Epithelial cell of esophagus (primary cell): ENCODE measurements around the gene ARCN1.
A peak's percentile ranks its signal among the peaks of the same experiment; 100 is the strongest.

ENCODE experiments used
- DNase-seq: peaks from one replicate; pipeline ENCODE4 v3.0.0; 2010; ENCODE audit warnings: low read depth
- H3K4me3 ChIP-seq: 2 replicates; pipeline ENCODE4 v1.5.1; 2011; ENCODE audit warnings: mild to moderate bottlenecking, low read length, control low read depth
- CTCF ChIP-seq: IDR thresholded peaks from 2 replicates; pipeline ENCODE4 v1.5.1; 2011; ENCODE audit warnings: low read depth, mild to moderate bottlenecking, low read length, control low read depth, inconsistent platforms; ENCODE audit not compliant: insufficient read depth; ENCODE audit errors: missing control alignments

Gene ARCN1

DNA sequence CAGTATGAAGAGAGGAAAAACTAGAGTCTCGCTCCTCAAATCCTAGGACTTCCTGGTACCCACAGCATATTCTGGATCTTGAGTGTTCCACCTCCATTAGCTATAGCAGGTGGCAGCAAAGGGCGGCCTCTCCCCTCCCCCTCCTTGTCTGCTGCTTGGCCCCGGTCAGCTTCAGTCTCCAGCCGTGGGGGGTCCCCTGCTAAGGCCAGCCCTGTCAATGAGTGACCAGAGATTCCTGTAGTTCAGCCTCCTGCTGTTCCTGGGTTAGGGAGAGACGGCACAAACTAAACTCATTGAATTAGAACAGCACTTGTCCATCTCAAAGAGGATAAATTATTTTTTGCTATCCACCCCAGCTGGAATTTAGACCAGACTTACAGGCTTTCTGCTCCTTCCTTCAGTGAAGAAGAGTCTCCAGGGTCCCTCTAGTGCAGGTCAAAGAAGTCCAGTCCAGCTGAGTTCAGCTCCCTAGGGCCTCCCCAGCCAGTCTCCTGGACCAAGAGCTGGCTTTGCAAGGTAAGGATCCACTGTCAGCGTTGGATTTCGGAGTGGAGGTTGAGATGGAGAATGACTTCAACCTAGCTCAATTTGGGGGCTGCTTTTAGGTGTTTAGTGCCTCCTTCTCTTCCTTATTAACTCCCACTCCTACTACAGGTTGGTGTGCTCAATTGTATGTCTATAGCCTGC, 34.1 kb downstream of the ARCN1 start:
- H3K4me3 ChIP-seq, result no peak overlapping the region
- DNase-seq, result no peak
- TF ChIP-seq CTCF, result no peak

GRCh38 chr11:118606844-118607228, 34.6 kb downstream of the ARCN1 start:
- H3K4me3 ChIP-seq, result no peak overlapping the region
- DNase-seq, result no peak
- no peak for TF ChIP-seq CTCF

DNA sequence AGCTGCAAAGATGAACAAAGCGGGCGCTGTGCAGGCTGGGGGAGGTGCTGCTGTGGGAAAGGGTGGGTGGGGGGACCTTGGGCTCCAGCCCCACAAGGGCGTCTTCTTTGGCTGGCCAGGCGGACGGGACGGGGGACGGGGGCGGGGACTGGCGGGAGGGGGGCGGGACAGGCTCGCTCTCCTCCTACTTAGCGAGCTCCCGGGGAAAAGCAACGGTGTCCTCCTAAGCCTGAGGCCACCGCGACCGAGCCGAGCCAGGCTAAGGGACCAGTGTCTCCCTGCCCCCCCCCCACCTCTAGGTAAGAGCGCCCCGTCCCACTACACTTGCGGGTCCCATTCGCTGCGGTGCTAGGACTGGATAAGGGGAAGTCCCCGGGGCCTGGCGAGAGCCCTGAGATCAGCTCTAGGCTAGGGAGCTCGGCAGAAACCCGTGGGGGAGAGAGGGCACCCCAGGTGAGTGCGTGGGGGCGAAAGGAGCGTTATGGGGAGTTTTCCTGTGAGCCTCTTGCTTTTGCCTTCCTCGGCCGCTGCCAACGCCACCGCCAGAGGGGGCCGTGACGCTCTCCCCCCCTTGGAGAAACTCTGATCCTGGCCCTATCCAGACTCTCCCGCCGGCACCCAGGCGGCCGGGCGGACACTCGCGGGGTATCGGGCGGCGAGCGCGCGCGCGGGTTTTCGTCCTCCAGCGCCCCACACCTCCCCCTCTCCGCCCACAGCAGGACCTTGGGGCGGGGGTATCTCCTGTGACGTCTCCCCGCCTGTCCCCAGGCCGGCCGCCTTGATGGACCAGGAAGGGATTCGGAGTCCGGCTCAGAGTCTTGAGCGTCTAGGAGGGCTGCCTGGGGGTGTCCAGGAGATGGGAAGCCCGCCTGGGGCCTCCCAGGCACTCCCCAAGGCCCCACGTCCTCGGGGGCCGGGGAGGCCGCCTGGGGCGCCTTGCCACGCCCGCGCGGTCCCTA, 35.5 kb downstream of the ARCN1 start, which contains the start of gene PHLDB1:
TSS of gene PHLDB1 (plus strand) at position 215 of the 959 bp plus-strand sequence. CDS start 6,222 bp downstream, outside the sequence.
- peak within 1 kb of the TSS; percentile 47 for H3K4me3 ChIP-seq
- peak; percentile 60 for DNase-seq
- peak; percentile 50 for TF ChIP-seq CTCF

DNA sequence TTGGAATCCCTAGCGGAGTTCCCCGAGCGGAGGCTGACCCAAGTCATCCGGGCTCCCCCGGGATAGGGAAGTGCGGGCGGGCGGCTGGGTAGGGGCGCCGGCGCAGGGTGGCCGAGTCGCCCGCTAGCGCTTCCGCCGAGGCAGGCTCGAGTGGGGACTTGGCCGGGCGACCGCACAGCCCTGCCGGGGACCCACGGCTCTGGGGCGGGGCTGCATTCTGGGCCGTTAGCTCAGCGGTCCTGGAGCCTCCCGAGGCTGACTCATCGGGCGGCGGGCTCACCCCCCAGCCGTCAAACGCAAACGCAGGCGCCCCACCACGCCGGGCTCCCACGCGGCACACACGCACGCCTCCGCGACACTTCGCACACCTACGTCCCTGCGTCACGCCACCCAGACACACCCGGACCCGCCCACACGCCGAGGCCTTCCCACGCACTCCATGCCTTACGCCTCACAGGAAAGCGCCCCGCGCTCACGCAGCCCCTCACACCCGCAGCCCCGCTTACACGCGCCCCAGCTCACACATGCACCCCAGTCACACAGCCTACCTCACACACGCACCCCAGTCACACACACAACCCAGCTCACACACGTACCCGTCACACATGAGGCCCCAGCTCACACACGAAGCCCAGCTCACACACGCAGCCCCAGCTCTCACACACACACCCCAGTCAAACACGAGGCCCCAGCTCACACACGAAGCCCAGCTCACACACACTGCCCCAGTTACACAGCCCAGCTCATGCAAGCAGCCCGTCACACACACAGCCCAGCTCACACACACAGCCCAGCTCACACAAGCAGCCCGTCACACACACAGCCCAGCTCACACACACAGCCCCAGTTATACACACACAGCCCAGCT, 36.4 kb downstream of the ARCN1 start:
- no peak for TF ChIP-seq CTCF
- DNase-seq, result peak; percentile 55

DNA sequence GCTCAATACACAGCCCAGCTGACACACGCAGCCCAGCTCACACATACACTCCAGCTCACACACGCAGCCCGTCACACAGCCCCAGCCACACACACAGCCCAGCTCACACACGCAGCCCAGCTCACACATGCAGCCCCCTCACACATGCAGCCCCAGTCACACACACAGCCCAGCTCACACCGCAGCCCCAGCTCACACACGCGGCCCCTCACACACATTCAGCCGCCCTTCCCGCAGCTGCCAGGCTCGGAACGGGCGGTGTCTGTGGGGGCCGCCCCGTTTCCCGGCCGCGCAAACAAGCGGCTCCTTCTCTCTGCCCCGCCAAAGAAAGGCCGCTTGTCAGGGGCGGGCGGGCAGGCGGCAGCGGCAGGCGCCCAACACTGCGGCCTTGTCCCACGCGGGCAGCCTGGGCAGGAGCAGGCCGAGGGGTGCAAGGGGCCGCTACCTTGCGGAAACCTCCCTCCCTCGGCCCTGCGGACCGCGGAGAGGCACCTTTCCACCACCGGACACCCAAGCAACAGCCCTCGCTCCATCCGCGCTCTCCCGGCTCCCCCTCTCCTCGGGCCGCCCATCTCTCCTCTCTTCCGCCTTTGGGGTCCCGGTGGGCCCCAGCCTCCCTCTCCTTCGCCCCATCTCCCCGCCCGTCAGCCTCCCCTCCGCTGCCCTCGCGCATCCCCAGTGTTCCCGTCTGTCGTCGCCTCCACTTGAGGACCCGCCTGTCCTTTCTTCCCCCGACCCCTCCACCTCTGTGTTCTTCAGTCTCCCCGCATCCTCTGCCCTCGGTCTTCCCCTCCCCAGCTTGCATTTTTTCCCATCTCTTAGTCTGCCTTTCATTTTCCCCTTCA, 37.4 kb downstream of the ARCN1 start:
- no peak overlapping the region for H3K4me3 ChIP-seq
- DNase-seq, result no peak
- no peak for TF ChIP-seq CTCF

More for the DNA sequence above, 36.4 kb downstream of the ARCN1 start:
- peak overlapping the region; percentile 47 for H3K4me3 ChIP-seq
